Testis (tissue), 2 donors: ENCODE data around the gene TENM4.

ENCODE experiments used
- CTCF ChIP-seq, 3 experiments: fragments of 450-650 bp in 2 of 3; fragments of 200-600 bp in 1 of 3; sonication (generic) in 1 of 3; IDR thresholded peaks; one replicate each; pipeline ENCODE4 v1.5.1; 2016 to 2019; ENCODE audit warnings: antibody characterized with exemption in 3 of 3, mild to moderate bottlenecking in 2 of 3, moderate library complexity in 1 of 3
- POLR2A ChIP-seq: fragments of 450-650 bp; IDR thresholded peaks from one replicate; pipeline ENCODE4 v1.6.1; 2017; ENCODE audit warnings: antibody characterized with exemption, mild to moderate bottlenecking, moderate library complexity

GRCh38 chr11:79189601-79190000 lies 251.2 kb downstream of the TENM4 start:
- TF ChIP-seq CTCF (IDR thresholded peaks at IDR 0.05) (no peak), POLR2A (no peak)
